HEK293 (cell line): ENCODE data around the gene CABCOCO1.

Experiments used
- CTCF ChIA-PET: fragments of 350-600 bp; formaldehyde crosslinking; extraction: SDS; loops from one replicate; lab custom pipeline; 2021; ENCODE audit warnings: antibody characterized with exemption; lab: Yijun Ruan, JAX
- POLR2A ChIA-PET: fragments of 300-600 bp; formaldehyde crosslinking; extraction: SDS; loops from one replicate; lab custom pipeline; 2020; ENCODE audit warnings: antibody characterized with exemption, inconsistent platforms; lab: Yijun Ruan, JAX
- H3K27ac ChIP-seq: fragments of 200-500 bp; sonication (Bioruptor generic); 2 replicates; pipeline ENCODE4 v1.5.1; 2014; ENCODE audit warnings: low read depth, low read length, control low read depth, inconsistent platforms; ENCODE audit errors: extremely low read depth
- H3K36me3 ChIP-seq, 2 experiments: fragments of 200-500 bp in 1 of 2; sonication (Bioruptor generic) in 1 of 2; 1 replicate in 1 of 2; 2 replicates in 1 of 2; pipeline ENCODE4 v1.5.1; 2014 to 2017; ENCODE audit warnings: inconsistent platforms in 2 of 2, low read length in 2 of 2; ENCODE audit not compliant: control insufficient read depth in 2 of 2, insufficient read depth in 1 of 2
- H3K4me1 ChIP-seq: fragments of 200-500 bp; sonication (Bioruptor generic); 2 replicates; pipeline ENCODE4 v1.5.1; 2014; ENCODE audit warnings: mild to moderate bottlenecking, low read length, inconsistent platforms; ENCODE audit not compliant: control insufficient read depth, insufficient read depth
- H3K4me3 ChIP-seq: 2 replicates; pipeline ENCODE4 v1.5.1; 2011; ENCODE audit warnings: low read depth, mild to moderate bottlenecking, control low read depth, low read length, moderate library complexity
- H3K9me3 ChIP-seq: fragments of 200-500 bp; sonication (Bioruptor generic); 2 replicates; pipeline ENCODE4 v1.5.1; 2014; ENCODE audit warnings: low read depth, low read length, inconsistent platforms; ENCODE audit not compliant: control insufficient read depth, insufficient read depth
- BCL11B ChIP-seq: fragments of 450-650 bp; formaldehyde crosslinking; IDR thresholded peaks from 2 replicates; pipeline ENCODE4 v1.5.1; 2016; ENCODE audit warnings: low read depth, missing biosample characterization, missing genetic modification characterization
- EGR2 ChIP-seq: fragments of 450-650 bp; formaldehyde crosslinking; IDR thresholded peaks from 2 replicates; pipeline ENCODE4 v1.5.1; 2016; ENCODE audit warnings: low read depth, missing biosample characterization, missing genetic modification characterization
- KLF8 ChIP-seq: fragments of 450-650 bp; formaldehyde crosslinking; IDR thresholded peaks from 2 replicates; pipeline ENCODE4 v1.5.1; 2016; ENCODE audit warnings: missing biosample characterization, missing genetic modification characterization
- MYNN ChIP-seq: fragments of 450-650 bp; formaldehyde crosslinking; IDR thresholded peaks from 2 replicates; pipeline ENCODE4 v1.5.1; 2016; ENCODE audit warnings: missing biosample characterization, missing genetic modification characterization, borderline replicate concordance
- OVOL3 ChIP-seq: fragments of 450-650 bp; formaldehyde crosslinking; IDR thresholded peaks from 2 replicates; pipeline ENCODE4 v1.5.1; 2016; ENCODE audit warnings: missing biosample characterization, missing genetic modification characterization
- PRDM1 ChIP-seq: fragments of 450-650 bp; formaldehyde crosslinking; IDR thresholded peaks from 2 replicates; pipeline ENCODE4; 2016; ENCODE audit warnings: missing biosample characterization, missing genetic modification characterization
- TCF7L2 ChIP-seq: IDR thresholded peaks from 2 replicates; pipeline ENCODE4 v1.6.1; 2011; ENCODE audit warnings: low read depth, mild to moderate bottlenecking, inconsistent platforms, low read length, moderate library complexity, borderline replicate concordance
- ZBTB21 ChIP-seq: fragments of 450-650 bp; formaldehyde crosslinking; IDR thresholded peaks from 2 replicates; pipeline ENCODE4 v1.5.1; 2017; ENCODE audit warnings: missing biosample characterization, missing genetic modification characterization
- ZEB2 ChIP-seq: fragments of 450-650 bp; formaldehyde crosslinking; IDR thresholded peaks from 2 replicates; pipeline ENCODE4 v1.5.1; 2016; ENCODE audit warnings: missing biosample characterization, missing genetic modification characterization
- ZNF140 ChIP-seq: fragments of 450-650 bp; formaldehyde crosslinking; IDR thresholded peaks from 2 replicates; pipeline ENCODE4 v1.5.1; 2016; ENCODE audit warnings: missing biosample characterization, missing genetic modification characterization
- ZNF248 ChIP-seq: fragments of 450-650 bp; formaldehyde crosslinking; IDR thresholded peaks from 2 replicates; pipeline ENCODE4 v1.5.1; 2017; ENCODE audit warnings: missing biosample characterization, missing genetic modification characterization
- ZNF623 ChIP-seq: fragments of 450-650 bp; formaldehyde crosslinking; IDR thresholded peaks from 2 replicates; pipeline ENCODE4 v1.5.1; 2016; ENCODE audit warnings: missing biosample characterization, missing genetic modification characterization
- ZNF707 ChIP-seq: fragments of 450-650 bp; formaldehyde crosslinking; IDR thresholded peaks from 2 replicates; pipeline ENCODE4 v1.5.1; 2016; ENCODE audit warnings: missing biosample characterization, missing genetic modification characterization
- TF ChIP-seq, protein P1 (sequence below): fragments of 450-650 bp; IDR thresholded peaks from 2 replicates; pipeline ENCODE4 v1.5.1; 2018; ENCODE audit warnings: missing biosample characterization, missing genetic modification characterization
- TF ChIP-seq, protein P2 (sequence below): fragments of 450-650 bp; formaldehyde crosslinking; IDR thresholded peaks from 2 replicates; pipeline ENCODE4 v1.5.1; 2016; ENCODE audit warnings: missing biosample characterization, missing genetic modification characterization
- TF ChIP-seq, protein P3 (sequence below): fragments of 450-650 bp; formaldehyde crosslinking; IDR thresholded peaks from 2 replicates; pipeline ENCODE4 v1.5.1; 2016; ENCODE audit warnings: missing biosample characterization, missing genetic modification characterization
- TF ChIP-seq, protein P4 (sequence below): fragments of 450-650 bp; formaldehyde crosslinking; IDR thresholded peaks from 2 replicates; pipeline ENCODE4 v1.5.1; 2016; ENCODE audit warnings: missing biosample characterization, missing genetic modification characterization

Gene CABCOCO1

DNA sequence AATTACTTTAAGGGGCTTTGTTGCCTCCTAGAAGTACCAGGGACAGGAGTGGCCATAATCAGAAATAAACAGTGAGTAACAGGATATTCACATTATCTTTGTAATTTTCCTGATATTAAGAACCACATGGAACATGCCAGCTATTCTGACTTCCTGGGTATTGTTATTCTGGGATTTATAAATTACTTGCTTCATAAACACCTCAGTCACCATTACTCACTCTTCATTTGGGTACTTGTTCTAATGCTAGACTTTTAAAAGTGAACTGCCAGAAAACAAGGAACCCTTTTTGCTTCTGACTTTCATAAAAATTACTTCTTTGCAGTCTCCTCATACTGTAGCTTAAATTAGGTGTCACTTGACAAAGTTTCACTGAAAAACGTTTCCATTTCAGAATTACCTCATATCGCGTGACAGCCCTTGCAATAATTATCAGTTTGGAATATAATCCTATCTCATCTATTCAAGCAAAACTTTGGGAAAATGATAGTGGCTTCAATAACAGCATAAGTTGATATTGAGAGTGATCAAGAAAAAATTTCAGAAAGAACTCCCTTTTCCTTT lies 29.8 kb downstream of the CABCOCO1 start (continued):
- TF ChIP-seq, protein P1, sequence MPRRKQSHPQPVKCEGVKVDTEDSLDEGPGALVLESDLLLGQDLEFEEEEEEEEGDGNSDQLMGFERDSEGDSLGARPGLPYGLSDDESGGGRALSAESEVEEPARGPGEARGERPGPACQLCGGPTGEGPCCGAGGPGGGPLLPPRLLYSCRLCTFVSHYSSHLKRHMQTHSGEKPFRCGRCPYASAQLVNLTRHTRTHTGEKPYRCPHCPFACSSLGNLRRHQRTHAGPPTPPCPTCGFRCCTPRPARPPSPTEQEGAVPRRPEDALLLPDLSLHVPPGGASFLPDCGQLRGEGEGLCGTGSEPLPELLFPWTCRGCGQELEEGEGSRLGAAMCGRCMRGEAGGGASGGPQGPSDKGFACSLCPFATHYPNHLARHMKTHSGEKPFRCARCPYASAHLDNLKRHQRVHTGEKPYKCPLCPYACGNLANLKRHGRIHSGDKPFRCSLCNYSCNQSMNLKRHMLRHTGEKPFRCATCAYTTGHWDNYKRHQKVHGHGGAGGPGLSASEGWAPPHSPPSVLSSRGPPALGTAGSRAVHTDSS (tag by site-specific recombination) = no peak

DNA sequence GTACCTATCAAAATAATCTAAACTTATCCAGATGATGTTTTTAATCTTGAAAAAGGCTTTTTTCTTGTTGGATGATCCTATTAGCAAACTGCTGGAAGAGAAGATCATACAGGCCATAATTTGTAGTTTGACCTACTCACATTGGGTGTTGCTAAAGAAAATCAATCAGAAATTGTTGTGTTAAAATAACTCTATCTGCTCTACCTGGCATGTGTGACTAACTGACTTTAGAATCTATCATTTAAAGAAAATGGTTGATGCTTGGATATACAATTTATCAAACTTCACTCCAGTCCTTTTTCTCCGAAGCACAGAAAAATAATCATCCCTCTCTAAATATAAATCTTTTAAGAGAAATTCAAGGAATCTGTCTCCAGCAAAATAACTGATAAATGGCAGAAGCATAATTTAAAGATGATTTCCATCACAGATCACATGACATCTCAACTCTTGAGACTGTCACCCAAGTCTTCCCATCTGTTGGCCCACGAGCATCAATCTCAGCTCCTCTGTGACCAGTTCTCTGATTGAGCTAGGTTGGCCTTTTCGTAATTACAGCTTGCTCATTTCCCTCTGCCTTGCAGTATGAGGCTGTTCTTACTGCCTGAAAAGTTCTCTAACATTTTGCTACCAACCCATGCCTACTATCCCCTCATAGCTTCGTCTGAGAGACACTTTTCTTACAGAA lies 36.4 kb downstream of the CABCOCO1 start:
- Histone ChIP-seq H3K4me1 (no peaks in the 10 kb centered on the region), H3K36me3 (no peaks in the 10 kb centered on the region), H3K9me3 (no peaks in the 10 kb centered on the region), H3K4me3 (no peak overlapping the region), H3K27ac (no peak overlapping the region)
- TF ChIP-seq EGR2 = no peak
- no peak for TF ChIP-seq OVOL3 (tag by site-specific recombination)
- no peak for TF ChIP-seq MYNN (tag by site-specific recombination)
- TF ChIP-seq, protein P2, sequence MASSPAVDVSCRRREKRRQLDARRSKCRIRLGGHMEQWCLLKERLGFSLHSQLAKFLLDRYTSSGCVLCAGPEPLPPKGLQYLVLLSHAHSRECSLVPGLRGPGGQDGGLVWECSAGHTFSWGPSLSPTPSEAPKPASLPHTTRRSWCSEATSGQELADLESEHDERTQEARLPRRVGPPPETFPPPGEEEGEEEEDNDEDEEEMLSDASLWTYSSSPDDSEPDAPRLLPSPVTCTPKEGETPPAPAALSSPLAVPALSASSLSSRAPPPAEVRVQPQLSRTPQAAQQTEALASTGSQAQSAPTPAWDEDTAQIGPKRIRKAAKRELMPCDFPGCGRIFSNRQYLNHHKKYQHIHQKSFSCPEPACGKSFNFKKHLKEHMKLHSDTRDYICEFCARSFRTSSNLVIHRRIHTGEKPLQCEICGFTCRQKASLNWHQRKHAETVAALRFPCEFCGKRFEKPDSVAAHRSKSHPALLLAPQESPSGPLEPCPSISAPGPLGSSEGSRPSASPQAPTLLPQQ = no peak
- TF ChIP-seq BCL11B = no peak
- no peak for TF ChIP-seq ZNF623 (tag by site-specific recombination)
- TF ChIP-seq ZEB2 = no peak
- no peak for TF ChIP-seq ZNF140 (tag by site-specific recombination)
- TF ChIP-seq PRDM1 (tag by site-specific recombination) = no peak
- TF ChIP-seq, protein P3, sequence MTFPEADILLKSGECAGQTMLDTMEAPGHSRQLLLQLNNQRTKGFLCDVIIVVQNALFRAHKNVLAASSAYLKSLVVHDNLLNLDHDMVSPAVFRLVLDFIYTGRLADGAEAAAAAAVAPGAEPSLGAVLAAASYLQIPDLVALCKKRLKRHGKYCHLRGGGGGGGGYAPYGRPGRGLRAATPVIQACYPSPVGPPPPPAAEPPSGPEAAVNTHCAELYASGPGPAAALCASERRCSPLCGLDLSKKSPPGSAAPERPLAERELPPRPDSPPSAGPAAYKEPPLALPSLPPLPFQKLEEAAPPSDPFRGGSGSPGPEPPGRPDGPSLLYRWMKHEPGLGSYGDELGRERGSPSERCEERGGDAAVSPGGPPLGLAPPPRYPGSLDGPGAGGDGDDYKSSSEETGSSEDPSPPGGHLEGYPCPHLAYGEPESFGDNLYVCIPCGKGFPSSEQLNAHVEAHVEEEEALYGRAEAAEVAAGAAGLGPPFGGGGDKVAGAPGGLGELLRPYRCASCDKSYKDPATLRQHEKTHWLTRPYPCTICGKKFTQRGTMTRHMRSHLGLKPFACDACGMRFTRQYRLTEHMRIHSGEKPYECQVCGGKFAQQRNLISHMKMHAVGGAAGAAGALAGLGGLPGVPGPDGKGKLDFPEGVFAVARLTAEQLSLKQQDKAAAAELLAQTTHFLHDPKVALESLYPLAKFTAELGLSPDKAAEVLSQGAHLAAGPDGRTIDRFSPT (tag by site-specific recombination) = no peak
- TF ChIP-seq TCF7L2 = no peak
- no peak for TF ChIP-seq ZNF248 (tag by site-specific recombination)
- TF ChIP-seq ZBTB21 (tag by site-specific recombination) = no peak
- TF ChIP-seq KLF8 = no peak
- TF ChIP-seq, protein P4, sequence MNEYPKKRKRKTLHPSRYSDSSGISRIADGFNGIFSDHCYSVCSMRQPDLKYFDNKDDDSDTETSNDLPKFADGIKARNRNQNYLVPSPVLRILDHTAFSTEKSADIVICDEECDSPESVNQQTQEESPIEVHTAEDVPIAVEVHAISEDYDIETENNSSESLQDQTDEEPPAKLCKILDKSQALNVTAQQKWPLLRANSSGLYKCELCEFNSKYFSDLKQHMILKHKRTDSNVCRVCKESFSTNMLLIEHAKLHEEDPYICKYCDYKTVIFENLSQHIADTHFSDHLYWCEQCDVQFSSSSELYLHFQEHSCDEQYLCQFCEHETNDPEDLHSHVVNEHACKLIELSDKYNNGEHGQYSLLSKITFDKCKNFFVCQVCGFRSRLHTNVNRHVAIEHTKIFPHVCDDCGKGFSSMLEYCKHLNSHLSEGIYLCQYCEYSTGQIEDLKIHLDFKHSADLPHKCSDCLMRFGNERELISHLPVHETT = no peak
- no peak for TF ChIP-seq ZNF707 (tag by site-specific recombination)
- ChIA-PET CTCF (no interaction called here), POLR2A (no interaction called here)
